ENCODE measurements around the gene RTN1.

The RTN1 gene

GRCh38 chr14:59688224-59689170, 182.1 kb downstream of the RTN1 start:
- no peak overlapping the region for H3K9ac ChIP-seq (ENCODE audit: low read length)
- TF ChIP-seq CTCF (IDR thresholded peaks at IDR 0.05; ENCODE audit: low read length) (peak; percentile 43), EZH2 (optimal IDR thresholded peaks at IDR 0.05; ENCODE audit: low read depth, low read length) (no peak), EZH2phosphoT487 (IDR thresholded peaks at IDR 0.05; ENCODE audit: low read length) (no peak)

GRCh38 chr14:59687663-59688062, 182.9 kb downstream of the RTN1 start:
- H3K27ac ChIP-seq (ENCODE audit: low read length) = no peak overlapping the region
- no peak for TF ChIP-seq EZH2 (optimal IDR thresholded peaks at IDR 0.05; ENCODE audit: low read depth, low read length)
- TF ChIP-seq EZH2phosphoT487 (IDR thresholded peaks at IDR 0.05; ENCODE audit: low read length) = no peak
- TF ChIP-seq CTCF (IDR thresholded peaks at IDR 0.05; ENCODE audit: low read length) = no peak

More at GRCh38 chr14:59688224-59689170, 182.1 kb downstream of the RTN1 start:
- Histone ChIP-seq H3K79me2 (ENCODE audit: low read length) (no peaks in the 10 kb centered on the region), H3F3A (ENCODE audit: insufficient read depth, low read length) (no peaks in the 10 kb centered on the region), H3K4me2 (ENCODE audit: low read depth, low read length) (no peak overlapping the region), H3K27me3 (replicated peaks; ENCODE audit: insufficient read depth, low read length) (no peaks in the 10 kb centered on the region), H2AFZ (ENCODE audit: low read length) (no peak overlapping the region), H3K4me1 (ENCODE audit: low read length) (no peaks in the 10 kb centered on the region), H4K20me1 (ENCODE audit: insufficient read depth, low read length) (no peaks in the 10 kb centered on the region), H3K36me3 (replicated peaks; ENCODE audit: insufficient read depth, low read length) (no peaks in the 10 kb centered on the region), H3K9me2 (replicated peaks; ENCODE audit: insufficient read depth, low read length) (no peaks in the 10 kb centered on the region), H3K4me3 (ENCODE audit: low read length) (no peak overlapping the region), H3K9me3 (replicated peaks; ENCODE audit: insufficient read depth, low read length) (no peaks in the 10 kb centered on the region), H3K27ac (ENCODE audit: low read length) (no peak overlapping the region)
- DNase-seq = peak; percentile 35

GRCh38 chr14:59679872-59680271, 190.7 kb downstream of the RTN1 start:
- no peak overlapping the region for H2AFZ ChIP-seq (ENCODE audit: low read length)
- H3K4me2 ChIP-seq (ENCODE audit: low read depth, low read length) = no peak overlapping the region
- no peaks in the 10 kb centered on the region for H3K4me1 ChIP-seq (ENCODE audit: low read length)
- no peaks in the 10 kb centered on the region for H3K79me2 ChIP-seq (ENCODE audit: low read length)
- no peak overlapping the region for H3K27ac ChIP-seq (ENCODE audit: low read length)
- no peak for DNase-seq
- H3K4me3 ChIP-seq (ENCODE audit: low read length) = no peak overlapping the region
- H4K20me1 ChIP-seq (ENCODE audit: insufficient read depth, low read length) = no peaks in the 10 kb centered on the region
- no peak for TF ChIP-seq CTCF (IDR thresholded peaks at IDR 0.05; ENCODE audit: low read length)
- no peak for TF ChIP-seq EZH2phosphoT487 (IDR thresholded peaks at IDR 0.05; ENCODE audit: low read length)
- no peak for TF ChIP-seq EZH2 (optimal IDR thresholded peaks at IDR 0.05; ENCODE audit: low read depth, low read length)
- H3K36me3 ChIP-seq (replicated peaks; ENCODE audit: insufficient read depth, low read length) = no peaks in the 10 kb centered on the region
- no peaks in the 10 kb centered on the region for H3K9me2 ChIP-seq (replicated peaks; ENCODE audit: insufficient read depth, low read length)
- H3F3A ChIP-seq (ENCODE audit: insufficient read depth, low read length) = no peaks in the 10 kb centered on the region
- no peaks in the 10 kb centered on the region for H3K27me3 ChIP-seq (replicated peaks; ENCODE audit: insufficient read depth, low read length)
- no peak overlapping the region for H3K9ac ChIP-seq (ENCODE audit: low read length)
- no peaks in the 10 kb centered on the region for H3K9me3 ChIP-seq (replicated peaks; ENCODE audit: insufficient read depth, low read length)

More at GRCh38 chr14:59687663-59688062, 182.9 kb downstream of the RTN1 start:
- Histone ChIP-seq H3F3A (ENCODE audit: insufficient read depth, low read length) (no peaks in the 10 kb centered on the region), H3K36me3 (replicated peaks; ENCODE audit: insufficient read depth, low read length) (no peaks in the 10 kb centered on the region), H3K4me1 (ENCODE audit: low read length) (no peaks in the 10 kb centered on the region), H3K9ac (ENCODE audit: low read length) (no peak overlapping the region), H3K4me3 (ENCODE audit: low read length) (no peak overlapping the region), H3K4me2 (ENCODE audit: low read depth, low read length) (no peak overlapping the region), H2AFZ (ENCODE audit: low read length) (no peak overlapping the region), H3K9me3 (replicated peaks; ENCODE audit: insufficient read depth, low read length) (no peaks in the 10 kb centered on the region), H3K27me3 (replicated peaks; ENCODE audit: insufficient read depth, low read length) (no peaks in the 10 kb centered on the region), H3K79me2 (ENCODE audit: low read length) (no peaks in the 10 kb centered on the region), H4K20me1 (ENCODE audit: insufficient read depth, low read length) (no peaks in the 10 kb centered on the region), H3K9me2 (replicated peaks; ENCODE audit: insufficient read depth, low read length) (no peaks in the 10 kb centered on the region)
- DNase-seq = no peak

Data from MM.1S (cell line).